Measurements from ENCODE around the gene DUSP5.

DUSP5 gene

GRCh38 chr10:110546499-110547110 is 48.9 kb downstream of the DUSP5 start:
- DNase-seq (ENCODE audit: low spot score), result no peak

- peak; percentile 75 for DNase-seq (ENCODE audit: low spot score)
These were observed 49.5 kb downstream of the DUSP5 start for GRCh38 chr10:110547139-110547761.

DNA sequence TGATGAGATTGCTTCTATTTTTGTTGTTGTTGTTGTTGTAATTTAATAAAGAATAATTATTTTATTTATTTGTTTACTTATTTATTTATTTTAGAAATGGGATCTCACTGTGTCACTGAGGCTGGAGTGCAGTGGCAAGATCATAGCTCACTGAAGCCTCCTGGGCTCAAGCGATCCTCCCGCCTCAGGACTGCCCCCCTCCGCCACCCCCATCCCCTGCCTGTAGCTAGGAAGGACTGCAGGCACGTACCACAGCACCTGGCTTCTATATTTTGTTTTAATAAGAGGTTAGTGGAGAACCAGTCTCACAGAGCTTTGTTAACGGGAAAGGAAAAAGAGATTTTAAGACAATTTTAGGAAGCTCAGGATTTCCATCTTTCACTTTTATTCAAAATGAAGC is 50.3 kb downstream of the DUSP5 start:
- no peak for DNase-seq (ENCODE audit: low spot score)

- DNase-seq (ENCODE audit: low spot score), result no peak
These were observed 51.5 kb downstream of the DUSP5 start for GRCh38 chr10:110549211-110549610.

GRCh38 chr10:110553905-110554304 is 56.2 kb downstream of the DUSP5 start:
- peak; percentile 43 for DNase-seq (ENCODE audit: low spot score)

DNA sequence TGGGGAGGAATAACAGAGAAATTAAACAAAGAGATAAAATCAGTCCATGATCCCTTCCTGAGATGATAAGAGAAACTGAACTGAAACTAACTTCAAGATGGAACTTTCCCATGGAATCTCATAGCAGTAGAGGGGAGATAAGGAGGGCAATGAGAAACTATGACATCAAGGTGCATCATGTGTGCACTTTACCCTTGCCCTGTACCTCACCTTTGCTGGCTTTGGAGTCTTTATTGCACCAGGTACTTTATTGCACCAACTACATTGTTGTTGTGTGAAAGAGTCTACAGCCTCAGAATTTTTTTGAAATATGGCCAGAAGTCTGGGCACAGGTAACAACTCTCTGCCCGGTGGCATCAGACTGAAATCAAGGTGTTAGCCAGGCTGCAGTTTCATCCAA is 58.6 kb downstream of the DUSP5 start:
- no peak for DNase-seq (ENCODE audit: low spot score)

DNA sequence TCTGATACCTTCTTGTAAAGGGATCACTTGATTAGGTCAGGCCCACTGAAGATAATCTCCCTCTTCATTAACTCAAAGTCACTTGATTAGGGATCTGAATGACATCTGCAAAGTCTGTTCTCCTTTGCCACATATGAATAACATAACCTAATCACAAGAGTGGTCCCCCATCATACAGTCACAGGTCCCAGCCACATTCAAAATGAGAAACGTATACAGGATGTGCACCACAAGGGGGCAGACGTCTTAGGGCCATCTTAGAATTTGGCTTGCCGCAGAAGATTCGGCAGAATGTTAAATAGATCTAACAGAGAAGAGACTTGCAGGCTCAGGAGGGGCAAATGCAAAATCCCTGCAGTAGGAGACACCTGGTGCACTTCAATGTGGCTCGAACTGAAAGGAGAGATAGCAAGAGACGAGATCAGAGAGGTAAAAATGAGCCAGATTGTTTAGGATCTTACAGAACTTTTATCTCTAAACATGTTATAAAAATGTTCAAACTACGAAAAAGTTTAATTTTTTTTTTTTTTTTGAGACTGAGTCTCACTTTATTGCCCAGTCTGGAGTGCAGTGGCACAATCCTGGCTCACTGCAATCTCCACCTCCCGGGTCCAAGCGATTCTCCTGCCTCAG is 59.4 kb downstream of the DUSP5 start:
- peak; percentile 69 for DNase-seq (ENCODE audit: low spot score)

DNA sequence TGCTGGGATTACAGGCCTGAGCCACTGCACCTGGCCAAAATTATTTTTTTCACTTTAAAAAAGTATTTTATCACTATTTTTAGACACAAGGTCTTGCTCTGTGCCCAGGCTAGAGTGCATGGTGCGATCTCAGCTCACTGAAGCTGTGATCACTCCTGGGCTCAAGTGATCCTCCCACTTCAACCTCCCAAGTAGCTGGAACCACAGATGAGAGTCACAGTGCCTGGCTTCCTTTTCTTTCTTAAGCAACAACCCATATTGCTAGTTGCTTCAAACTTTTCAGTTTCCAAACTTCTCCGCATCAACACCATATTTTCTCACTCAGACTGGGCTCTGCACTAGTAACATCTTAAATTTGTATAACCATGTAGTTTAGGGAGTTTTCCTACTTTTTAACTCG is 60.3 kb downstream of the DUSP5 start:
- DNase-seq (ENCODE audit: low spot score), result no peak

DNA sequence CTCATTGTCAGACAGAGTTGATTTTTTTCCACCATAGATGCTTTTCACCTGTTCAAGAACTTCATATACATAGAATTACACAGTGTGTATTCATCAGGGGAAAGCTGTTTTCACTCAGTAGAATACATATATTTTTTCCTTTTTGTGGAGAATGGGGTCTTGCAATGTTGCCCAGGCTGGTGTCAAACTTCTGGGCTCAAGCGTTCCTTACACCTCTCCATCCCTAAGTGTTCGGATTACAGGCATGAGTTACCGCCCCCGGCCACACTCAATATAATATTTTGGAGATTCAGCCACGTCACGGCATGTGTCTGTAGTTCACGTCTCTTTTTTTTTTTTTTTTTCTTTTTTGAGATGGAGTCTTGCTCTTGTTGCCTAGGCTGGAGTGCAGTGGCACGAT is 62.3 kb downstream of the DUSP5 start:
- DNase-seq (ENCODE audit: low spot score), result no peak
